Measurements from ENCODE around the gene C2CD4B. TPM values are rescaled to one million over a fixed set of nuclear protein-coding genes. Genes with fewer than 3 reads are reported as not detected.

C2CD4B gene
- total RNA-seq, 1 donor from 2014 or later, result 3.5 TPM

GRCh38 chr15:62124176-62124972 is 40.7 kb downstream of the C2CD4B start:
- no peak for ATAC-seq
- Histone ChIP-seq H3K27me3 (no peaks in the 10 kb centered on the region), H3K4me3 (no peak overlapping the region), H3K9me3 (no peaks in the 10 kb centered on the region), H3K27ac (peak overlapping the region; percentile 34), H3K36me3 (no peaks in the 10 kb centered on the region), H3K4me1 (peaks cover 27% of the 10 kb centered on the region)
- TF ChIP-seq CTCF (IDR thresholded peaks at IDR 0.05), result no peak
- DNase-seq, result no peak
- intact Hi-C loops (cut with DNase I), result no loop called here

- no peak for TF ChIP-seq CTCF (IDR thresholded peaks at IDR 0.05)
- ATAC-seq (no peak), DNase-seq (no peak)
- Histone ChIP-seq H3K4me1 (peaks cover 35% of the 10 kb centered on the region), H3K27me3 (no peaks in the 10 kb centered on the region), H3K4me3 (no peak overlapping the region), H3K9me3 (no peaks in the 10 kb centered on the region), H3K36me3 (no peaks in the 10 kb centered on the region), H3K27ac (no peak overlapping the region)
- intact Hi-C loops (cut with DNase I), result no loop called here
These were observed 42.8 kb downstream of the C2CD4B start for GRCh38 chr15:62122249-62122648.

GRCh38 chr15:62121273-62122015 is 43.6 kb downstream of the C2CD4B start:
- ATAC-seq (no peak), DNase-seq (no peak)
- Histone ChIP-seq H3K9me3 (no peaks in the 10 kb centered on the region), H3K36me3 (no peaks in the 10 kb centered on the region), H3K27me3 (no peaks in the 10 kb centered on the region), H3K4me3 (no peak overlapping the region), H3K4me1 (peaks cover 35% of the 10 kb centered on the region), H3K27ac (no peak overlapping the region)
- intact Hi-C loops (cut with DNase I), result no loop called here
- TF ChIP-seq CTCF (IDR thresholded peaks at IDR 0.05), result no peak

- no peak for TF ChIP-seq CTCF (IDR thresholded peaks at IDR 0.05)
- H3K27ac ChIP-seq, result no peak overlapping the region
- H3K4me1 ChIP-seq, result peaks cover 28% of the 10 kb centered on the region
These were observed 44.3 kb downstream of the C2CD4B start for GRCh38 chr15:62120776-62121175.

GRCh38 chr15:62119874-62120273 is 45.2 kb downstream of the C2CD4B start:
- ATAC-seq (no peak), DNase-seq (no peak)
- Histone ChIP-seq H3K4me1 (peaks cover 21% of the 10 kb centered on the region), H3K27me3 (no peaks in the 10 kb centered on the region), H3K9me3 (no peaks in the 10 kb centered on the region), H3K36me3 (no peaks in the 10 kb centered on the region), H3K27ac (peak overlapping the region; percentile 64), H3K4me3 (no peak overlapping the region)
- no peak for TF ChIP-seq CTCF (IDR thresholded peaks at IDR 0.05)
- intact Hi-C loops (cut with DNase I), result no loop called here

More at GRCh38 chr15:62120776-62121175, 44.3 kb downstream of the C2CD4B start:
- no peaks in the 10 kb centered on the region for H3K27me3 ChIP-seq
- no peak overlapping the region for H3K4me3 ChIP-seq
- H3K36me3 ChIP-seq, result no peaks in the 10 kb centered on the region
- ATAC-seq (no peak), DNase-seq (no peak)
- intact Hi-C loops (cut with DNase I), result no loop called here
- no peaks in the 10 kb centered on the region for H3K9me3 ChIP-seq

Data from upper lobe of right lung (tissue), 1 donor.